ENCODE results near the gene RAPGEF4. TPM values are rescaled to one million over a fixed set of nuclear protein-coding genes. Genes with fewer than 3 reads are reported as not detected.

Gene RAPGEF4
- total RNA-seq, 2 experiments from 2014 or later = 0.23 to 0.40 TPM

Other genes with a start within 250 kb of the RAPGEF4 start
- 10 to 100 TPM; 30.7 to 38.5 TPM for gene PDK1, start 179.8 kb upstream of the RAPGEF4 start, total RNA-seq